Breast epithelium (tissue), 3 donors: ENCODE results near the gene ALDH1L1.

Source experiments
- CTCF ChIP-seq, 3 donors: fragments of 450-650 bp; IDR thresholded peaks; one replicate each; pipeline ENCODE4 v1.5.1; 2016 to 2017; ENCODE audit warnings: antibody characterized with exemption in 3 of 3, mild to moderate bottlenecking in 3 of 3, moderate library complexity in 3 of 3
- POLR2A ChIP-seq: fragments of 450-650 bp; IDR thresholded peaks from one replicate; pipeline ENCODE4 v1.6.1; 2016; ENCODE audit warnings: antibody characterized with exemption, mild to moderate bottlenecking, moderate library complexity
- POLR2AphosphoS5 ChIP-seq, 3 donors: sonication (generic); formaldehyde crosslinking; IDR thresholded peaks; one replicate each; pipeline ENCODE4 v1.6.1; 2017; ENCODE audit warnings: antibody characterized with exemption in 3 of 3

DNA sequence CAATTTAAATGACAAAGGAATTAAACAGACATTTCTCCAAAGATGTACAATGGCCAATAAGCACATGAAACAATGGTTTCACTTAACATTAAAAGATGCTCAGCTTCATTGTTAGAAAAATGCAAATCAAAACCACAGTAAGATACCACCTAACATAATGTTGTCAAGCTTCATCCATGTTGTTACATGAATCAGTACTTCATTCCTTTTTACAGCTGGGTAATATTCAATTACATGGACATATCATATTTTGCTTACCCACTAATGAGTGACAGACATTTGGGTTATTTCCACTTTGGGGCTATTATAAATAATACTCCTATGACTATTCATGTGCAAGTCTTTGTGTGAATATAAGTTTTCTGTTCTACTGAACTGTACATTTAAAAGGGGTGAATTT, 104.2 kb downstream of the ALDH1L1 start:
- TF ChIP-seq POLR2A (no peak), CTCF (IDR thresholded peaks at IDR 0.05) (no peak), POLR2AphosphoS5 (IDR thresholded peaks at IDR 0.05) (no peak)
